NCI-H1417 treated with DMSO at 0.1 percent for 48 hours (cell line): ENCODE results near the gene PDCD1.
"Not testable (repeated sequence)": the region's sequence is repeated elsewhere in the genome, so short reads cannot be mapped to it uniquely, and the experiment has no call there.

Experiments used
- DNase-seq: peaks from one replicate; lab custom pipeline; 2025; lab: John Stamatoyannopoulos, UW

Gene PDCD1

DNA sequence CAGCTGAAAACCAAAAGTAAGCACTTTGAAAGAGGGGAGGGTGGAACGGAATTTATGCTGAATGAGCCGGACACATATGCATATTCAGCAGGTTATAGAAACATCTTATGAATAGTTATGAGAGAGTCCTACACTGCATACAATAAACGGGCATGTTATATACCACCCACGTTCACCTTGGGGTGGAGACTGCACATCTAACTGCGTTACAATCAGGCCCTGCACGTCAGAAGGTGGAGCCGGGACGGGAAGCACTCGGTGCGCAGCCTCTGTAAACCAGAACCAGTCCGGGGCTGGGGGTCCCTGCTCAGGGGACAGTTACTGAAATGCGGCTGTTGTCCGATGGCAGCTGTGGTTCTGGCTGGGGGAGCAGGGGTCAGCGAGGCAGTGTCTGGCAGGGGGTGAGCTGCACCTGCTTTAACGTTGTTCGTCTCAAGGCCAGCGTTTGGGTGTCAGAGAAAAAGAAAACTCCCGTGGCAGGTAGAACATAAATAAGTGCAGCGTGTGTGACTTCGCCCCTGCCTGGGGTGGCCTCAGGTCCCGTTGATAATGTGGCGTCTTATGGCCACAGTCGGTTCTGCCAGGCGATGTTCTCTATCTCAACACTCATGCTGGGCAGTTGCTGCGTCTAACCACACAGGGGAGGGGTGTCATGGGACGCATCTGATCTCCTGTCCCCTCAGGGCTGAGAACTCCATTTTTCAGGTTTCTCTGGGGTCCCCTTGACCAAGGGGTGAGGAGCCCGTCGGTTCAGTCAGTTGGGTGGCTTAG is 24.8 kb downstream of the PDCD1 start:
- not testable (repeated sequence) for DNase-seq

DNA sequence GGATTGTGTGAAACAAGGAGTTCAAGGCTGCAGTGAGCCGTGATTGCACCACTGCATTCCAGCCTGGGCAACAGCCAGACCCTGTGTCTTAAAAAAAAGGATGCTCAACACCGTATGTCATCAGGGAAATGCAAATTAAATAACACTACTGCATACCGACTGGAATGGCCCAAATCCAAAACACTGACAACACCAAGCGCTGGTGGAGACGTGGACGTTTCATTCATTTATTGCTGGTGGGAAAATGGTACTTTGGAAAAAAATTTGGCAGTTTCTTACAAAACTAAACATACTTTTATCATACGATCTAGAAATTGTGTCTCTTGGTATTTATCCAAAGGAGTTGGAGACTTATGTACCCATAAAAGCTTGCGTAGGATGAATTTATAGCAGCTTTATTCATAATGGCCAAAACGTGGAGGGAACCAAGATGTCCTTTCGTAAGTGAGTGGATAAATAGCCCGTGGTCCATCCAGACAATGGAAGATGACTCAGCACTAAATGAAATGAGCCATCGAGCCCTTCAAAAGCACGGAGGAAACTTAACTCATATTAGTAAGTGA is 25.5 kb downstream of the PDCD1 start:
- DNase-seq: no peak

DNA sequence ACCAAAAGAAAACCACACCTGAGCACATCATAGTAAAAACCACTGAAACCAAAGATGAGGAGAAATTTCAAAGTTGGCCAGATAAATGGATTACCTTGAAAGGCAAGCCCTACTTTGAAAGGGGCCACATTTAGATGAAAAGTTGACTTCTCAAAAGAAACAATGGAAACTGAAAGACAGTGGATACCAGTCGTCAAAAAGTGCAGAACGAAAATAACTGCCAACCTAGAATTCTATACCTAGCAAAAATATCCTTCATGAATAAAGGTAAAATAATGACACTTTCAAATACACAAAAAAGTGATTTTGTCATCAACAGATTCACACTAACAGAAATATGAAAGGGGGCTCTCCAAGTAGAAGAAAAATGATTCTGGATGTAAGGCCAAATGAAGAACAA is 31.3 kb downstream of the PDCD1 start:
- no peak for DNase-seq

DNA sequence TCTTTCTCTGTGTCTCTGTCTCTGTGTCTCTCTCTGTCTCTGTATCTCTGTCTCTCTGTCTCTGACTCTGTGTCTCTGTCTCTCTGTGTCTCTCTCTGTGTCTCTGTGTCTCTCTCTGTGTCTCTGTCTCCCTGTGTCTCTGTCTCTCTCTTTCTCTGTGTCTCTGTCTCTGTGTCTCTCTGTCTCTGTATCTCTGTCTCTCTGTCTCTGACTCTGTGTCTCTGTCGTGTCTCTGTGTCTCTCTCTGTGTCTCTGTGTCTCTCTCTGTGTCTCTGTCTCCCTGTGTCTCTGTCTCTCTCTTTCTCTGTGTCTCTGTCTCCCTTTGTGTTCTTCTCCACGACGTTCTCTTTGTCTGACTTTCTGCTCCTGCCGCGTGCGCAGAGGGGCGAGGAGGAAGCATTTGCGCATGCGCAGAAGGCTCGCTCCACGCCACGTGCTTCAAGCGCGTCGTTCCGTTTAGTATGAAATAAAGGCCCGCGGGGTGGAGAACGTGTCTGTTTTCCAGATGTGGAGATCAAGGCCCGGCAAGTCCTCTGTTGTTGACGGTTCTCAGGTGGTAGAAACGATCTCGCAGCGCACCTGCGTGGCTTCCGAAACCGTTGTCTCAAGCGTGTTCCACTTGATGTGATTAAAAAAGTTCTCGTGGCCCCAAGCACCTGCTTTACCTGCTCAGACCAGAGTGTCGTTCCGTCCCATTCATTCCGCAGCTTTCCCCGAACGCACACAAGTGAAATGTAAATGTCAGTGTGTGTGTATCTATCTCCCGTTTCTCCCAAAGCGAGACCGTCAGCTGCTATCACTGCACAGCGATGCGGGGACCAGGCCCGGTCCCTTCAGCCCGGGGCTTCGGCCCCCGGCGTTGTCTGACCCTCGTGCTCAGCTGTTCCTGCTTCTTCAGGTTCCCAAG is 34.9 kb downstream of the PDCD1 start:
- DNase-seq: not testable (repeated sequence)

DNA sequence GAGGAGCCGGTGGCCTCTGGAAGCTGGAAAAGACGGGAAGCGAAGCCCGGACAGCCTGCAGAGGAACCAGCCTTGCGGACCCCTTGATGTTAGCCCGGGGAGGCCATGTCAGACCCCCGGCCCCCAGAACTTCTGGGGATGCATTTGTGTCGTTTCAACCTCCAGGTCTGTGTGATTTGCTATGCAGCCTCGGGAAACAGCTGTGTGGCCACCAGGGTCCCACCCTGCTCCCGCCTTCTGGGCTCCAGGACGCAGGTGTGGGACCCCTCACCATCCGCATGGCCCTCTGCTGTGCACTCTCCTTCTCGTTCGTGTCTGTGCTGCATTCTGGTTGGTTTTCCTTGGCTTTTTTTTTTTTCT is 36.5 kb downstream of the PDCD1 start:
- no peak for DNase-seq

DNA sequence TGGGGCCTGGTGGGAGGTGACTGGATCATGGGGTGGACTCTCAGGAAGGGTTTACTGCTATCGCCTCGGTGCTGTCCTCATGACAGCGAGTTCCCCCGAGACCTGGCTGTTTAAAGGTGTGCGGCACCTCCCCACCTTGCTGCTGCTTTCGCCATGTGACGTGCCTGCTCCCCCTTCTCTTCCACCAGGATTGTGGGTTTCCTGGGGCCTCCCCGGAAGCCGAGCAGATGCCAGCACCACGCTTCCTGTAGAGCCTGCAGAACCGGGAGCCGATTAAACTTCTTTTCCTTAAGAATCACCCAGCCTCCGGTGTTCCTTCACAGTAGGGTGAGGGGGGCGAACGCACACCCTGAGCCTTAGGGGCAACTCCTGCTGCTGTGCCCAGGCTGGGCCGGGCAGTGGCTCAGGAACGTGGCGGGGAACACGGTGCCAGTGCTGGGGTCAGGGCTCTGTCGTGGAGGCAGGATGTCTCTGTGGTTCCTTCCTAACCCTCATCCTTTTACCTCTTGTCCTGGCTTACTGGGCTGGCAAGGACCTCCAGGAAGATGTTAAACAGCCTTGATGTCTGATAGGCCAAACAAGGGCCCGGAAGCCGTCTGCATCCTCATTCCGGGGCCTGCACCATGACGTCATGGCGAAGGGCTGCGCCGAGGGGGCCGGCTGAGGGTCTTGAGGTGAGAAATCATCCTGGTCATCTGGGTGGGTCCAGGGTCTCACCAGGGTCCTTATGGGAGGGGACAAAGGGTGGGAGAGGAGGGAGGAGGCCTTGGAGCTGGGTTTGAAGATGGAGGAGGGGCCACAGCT is 37.0 kb downstream of the PDCD1 start:
- DNase-seq: no peak

DNA sequence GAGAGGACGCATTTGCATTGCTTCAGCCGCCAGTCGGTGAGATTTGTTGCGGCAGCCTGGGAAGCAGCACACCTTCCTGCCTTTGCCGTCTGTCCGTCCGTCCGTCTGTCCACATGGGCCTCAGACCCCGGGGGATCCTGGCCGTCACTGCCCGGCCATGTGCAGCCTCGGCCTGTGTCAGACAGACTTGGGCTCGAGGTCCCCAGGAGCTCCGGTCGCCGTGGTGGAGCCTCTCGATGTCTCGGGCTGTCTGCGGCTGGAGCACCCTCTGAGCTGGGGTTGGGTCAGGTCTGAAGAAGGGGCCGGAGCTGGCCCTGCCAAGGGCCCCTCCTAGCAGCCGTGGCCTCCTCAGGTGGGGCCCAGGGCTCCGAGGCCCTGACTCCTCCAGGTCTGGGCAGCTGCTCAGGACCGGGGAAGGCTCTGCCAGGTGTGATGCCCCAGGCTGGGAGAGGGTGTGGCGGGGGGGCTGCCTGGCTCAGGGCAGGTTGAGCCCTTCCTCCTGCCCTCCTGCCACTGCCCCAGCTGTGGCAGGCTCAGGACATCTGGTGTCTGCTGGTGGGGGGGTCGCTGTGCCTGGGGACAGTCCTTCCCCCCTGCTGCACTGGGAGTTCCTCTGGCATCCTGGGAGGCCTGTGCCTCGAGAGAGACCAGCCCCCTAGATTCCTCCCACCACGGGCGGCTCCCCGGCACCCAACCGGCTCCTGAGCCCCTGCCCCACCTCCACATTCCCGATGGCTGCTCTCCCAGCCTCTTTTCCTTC is 37.9 kb downstream of the PDCD1 start:
- no peak for DNase-seq

DNA sequence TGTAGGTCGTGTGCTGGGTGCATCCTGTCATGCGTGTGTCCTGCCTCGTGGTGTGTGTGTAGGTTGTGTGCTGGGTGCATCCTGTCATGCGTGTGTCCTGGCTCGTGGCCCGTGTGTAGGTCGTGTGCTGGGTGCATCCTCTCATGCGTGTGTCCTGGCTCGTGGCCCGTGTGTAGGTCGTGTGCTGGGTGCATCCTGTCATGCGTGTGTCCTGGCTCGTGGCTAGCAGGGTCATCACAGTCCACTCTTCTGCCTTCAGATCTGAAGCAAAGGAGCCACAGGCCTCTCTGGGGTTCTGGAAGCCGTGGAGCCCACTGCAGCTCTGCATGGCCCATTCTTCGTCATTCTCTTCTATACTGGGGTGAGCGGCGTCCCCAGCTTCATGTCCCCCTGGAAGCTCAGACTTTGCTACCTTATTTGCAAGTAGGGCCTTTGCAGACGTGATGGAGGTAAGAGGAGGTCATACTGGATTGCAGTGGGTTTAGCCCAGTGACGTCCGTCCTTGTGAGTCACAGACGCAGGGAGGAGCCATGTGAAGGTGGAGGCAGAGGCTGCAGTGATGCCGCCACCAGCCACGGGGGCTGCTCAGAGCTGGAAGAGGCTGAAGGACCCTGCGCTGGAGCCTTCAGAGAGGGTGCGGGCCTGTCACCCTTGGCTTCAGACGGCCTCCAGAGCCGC is 38.6 kb downstream of the PDCD1 start:
- not testable (repeated sequence) for DNase-seq

DNA sequence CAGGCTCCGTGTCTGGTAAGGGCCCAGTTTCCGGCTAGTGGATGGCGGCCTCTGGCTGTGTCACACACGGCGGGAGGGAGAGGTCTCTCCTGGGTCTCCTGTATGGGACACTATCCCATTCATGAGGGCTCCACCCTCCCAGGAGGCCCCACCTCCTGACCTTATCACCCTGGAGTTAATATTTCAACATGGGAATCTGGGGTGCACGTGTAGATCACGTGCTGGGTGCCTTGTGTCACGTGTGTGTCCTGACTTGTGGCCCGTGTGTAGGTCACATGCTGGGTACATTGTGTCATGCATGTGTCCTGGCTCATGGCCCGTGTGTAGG is 39.8 kb downstream of the PDCD1 start:
- DNase-seq: no peak

DNA sequence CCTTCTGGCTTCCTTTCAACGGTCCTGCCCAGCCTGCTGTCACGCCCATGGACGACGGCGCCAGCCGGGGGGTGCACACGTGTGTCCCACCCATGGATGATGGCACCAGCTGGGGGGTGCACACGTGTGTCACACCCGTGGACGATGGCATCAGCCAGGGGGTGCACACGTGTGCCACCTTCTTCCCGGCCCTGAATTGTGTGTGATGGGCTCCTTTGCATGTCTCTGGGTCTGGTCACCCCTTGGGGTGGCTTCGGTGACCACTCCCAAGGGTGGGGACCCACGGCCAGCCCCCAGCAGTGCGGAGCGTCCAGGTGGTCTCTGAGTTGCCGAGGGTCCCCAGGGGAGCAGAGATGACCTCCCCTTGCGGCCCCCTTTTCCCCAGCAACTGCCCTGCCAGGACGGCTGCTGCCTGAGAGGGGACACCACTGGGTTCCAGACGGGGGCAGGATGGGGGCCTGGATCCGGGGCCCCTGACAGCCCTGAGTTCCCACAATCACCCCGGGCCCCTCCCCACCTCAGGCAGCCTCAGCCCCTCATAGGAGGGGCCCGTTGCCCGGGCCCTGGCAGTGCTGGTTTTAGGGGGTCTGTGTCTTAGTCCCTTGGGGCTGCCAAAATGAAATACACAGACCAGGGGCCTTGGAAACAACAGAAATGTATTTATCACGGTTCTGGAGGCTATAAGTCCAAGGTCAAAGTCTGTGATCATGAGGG is 40.3 kb downstream of the PDCD1 start:
- no peak for DNase-seq

DNA sequence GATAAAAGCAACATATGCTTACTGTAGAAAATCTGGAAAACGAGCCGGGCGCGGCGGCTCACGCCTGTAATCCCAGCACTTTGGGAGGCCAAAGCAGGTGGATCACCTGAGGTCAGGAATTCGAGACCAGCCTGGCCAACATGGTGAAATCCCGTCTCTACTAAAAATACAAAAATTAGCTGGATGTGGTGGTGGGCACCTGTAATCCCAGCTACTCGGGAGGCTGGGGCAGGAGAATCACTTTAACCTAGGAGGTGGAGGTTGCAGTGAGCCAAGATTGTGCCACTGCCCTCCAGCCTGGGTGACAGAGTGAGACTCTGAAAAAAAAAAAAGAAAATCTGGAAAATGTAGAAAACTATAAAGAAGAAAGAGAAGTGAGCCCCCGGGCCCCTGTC is 40.9 kb downstream of the PDCD1 start:
- DNase-seq: not testable (repeated sequence)

DNA sequence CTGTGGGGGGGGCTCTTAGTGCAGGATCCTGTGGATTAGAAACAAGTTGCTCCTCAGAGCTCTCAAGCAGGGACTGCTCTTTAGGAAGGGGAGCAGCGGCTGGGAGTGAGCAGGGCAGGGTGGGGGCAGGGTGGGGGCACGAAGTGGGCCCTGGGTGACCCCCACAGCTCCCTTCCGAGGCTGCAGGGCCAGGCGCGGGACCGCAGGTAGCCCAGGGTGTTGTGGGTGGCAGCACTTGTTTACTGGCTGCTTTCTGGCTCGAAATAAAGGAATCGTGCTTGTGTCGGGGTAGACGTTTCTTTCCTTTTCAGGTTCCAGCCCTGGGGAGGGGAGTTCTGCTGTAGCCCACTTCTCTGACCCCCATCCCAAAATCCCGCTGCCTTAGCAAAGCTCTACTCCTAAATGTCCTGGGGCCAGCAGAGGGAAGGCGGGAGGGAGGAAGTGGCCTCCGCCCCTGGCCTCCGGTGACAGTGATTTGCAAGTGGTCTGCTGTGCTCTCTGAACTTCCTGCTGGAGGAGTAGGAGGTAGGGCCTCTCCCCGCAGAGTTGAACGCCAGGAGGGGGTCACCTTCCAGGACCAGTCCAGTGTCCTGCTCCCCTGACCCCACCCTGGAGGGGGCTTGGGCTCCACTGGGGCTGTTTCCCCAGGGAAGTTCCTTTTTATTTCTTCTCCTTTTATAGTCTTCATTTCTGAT is 41.4 kb downstream of the PDCD1 start:
- no peak for DNase-seq

DNA sequence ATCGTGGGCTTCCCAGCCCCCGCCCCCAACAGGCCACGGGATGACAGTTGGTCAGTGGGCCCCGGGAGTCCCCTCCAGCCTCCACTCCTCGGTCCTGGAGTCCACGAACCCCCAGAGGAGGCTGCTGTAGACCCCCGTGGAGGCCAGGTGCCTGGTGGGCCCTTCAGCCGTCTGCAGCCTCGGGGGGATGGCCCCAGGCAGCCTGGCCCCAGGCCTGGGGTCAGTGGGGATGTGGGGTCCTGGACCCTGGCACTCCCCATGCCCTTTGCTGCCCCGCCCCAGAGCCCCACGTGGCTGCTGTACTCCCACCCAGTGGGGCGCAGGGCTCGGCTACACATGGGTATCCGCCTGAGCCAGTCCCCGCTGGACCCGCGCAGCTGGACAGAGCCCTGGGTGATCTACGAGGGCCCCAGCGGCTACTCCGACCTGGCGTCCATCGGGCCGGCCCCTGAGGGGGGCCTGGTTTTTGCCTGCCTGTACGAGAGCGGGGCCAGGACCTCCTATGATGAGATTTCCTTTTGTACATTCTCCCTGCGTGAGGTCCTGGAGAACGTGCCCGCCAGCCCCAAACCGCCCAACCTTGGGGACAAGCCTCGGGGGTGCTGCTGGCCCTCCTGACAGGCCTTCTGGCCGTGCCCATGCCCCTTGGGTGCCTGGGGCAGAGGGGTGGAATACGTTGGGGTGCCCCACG is 42.1 kb downstream of the PDCD1 start:
- no peak for DNase-seq

DNA sequence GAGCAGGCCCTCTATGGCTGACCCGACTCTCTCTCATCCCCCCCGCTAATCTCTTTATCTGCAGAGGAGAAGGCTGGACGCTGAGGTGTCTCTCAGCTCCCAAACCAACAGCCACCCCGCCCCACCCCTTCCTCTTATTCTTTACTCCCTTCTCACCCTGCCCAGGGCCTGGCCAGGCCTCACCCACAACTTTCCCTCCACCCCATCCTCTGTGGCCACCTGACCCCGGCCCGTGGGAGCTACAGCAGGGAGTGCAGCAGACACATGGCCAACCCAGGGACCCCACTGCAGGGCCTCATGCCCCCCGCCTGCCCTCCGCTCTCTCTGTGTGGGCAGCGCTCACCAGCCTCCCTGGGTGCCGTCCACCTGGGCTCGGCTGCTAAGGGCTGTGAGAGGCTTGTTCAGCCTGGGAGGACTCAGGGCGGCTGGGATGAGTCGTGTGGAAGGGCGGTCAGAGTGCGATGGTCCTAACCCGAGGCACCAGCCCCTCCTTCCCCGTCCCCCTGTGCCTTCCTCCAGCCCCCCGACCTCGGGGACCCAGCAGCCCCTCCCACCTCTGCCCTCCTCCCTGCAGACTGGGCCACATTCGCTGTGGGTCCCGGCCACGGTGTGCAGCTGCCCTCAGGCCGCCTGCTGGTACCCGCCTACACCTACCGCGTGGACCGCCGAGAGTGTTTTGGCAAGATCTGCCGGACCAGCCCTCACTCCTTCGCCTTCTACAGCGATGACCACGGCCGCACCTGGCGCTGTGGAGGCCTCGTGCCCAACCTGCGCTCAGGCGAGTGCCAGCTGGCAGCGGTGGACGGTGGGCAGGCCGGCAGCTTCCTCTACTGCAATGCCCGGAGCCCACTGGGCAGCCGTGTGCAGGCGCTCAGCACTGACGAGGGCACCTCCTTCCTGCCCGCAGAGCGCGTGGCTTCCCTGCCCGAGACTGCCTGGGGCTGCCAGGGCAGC is 42.9 kb downstream of the PDCD1 start:
- DNase-seq: no peak

DNA sequence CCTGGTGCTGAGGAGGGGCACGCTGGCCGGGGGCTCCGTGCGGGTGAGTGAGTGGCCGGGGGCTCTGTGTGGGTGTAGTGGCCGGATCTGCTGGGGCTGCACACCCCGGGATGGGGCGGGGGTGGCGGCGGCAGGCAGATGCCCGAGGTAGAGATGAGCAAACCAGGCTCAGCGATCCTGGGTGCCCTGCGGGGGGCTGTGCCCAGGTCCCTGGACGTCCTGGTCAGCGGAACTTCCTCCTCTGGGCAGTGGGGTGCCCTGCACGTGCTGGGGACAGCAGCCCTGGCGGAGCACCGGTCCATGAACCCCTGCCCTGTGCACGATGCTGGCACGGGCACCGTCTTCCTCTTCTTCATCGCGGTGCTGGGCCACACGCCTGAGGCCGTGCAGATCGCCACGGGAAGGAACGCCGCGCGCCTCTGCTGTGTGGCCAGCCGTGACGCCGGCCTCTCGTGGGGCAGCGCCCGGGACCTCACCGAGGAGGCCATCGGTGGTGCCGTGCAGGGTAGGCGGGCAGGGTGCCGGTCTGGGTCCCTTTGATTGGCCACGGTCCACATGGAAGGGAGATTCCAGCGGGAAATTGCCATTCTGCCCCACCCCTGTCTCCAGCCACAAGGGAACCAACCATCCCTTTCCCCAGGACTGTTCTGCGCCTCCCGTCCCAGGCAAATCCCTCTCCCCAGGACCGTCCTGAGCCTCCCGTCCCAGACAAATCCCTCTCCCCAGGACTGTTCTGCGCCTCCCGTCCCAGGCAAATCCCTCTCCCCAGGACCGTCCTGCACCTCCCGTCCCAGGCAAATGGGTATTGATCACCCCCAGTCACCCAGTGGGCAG is 43.8 kb downstream of the PDCD1 start:
- no peak for DNase-seq

DNA sequence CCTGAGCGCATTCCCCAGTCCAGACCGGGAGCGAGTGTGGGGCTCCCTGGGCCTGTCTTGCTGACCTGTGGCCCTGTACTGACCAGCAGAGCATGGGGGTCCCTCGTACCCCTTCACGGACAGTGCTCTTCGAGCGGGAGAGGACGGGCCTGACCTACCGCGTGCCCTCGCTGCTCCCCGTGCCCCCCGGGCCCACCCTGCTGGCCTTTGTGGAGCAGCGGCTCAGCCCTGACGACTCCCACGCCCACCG is 44.4 kb downstream of the PDCD1 start:
- DNase-seq: no peak

DNA sequence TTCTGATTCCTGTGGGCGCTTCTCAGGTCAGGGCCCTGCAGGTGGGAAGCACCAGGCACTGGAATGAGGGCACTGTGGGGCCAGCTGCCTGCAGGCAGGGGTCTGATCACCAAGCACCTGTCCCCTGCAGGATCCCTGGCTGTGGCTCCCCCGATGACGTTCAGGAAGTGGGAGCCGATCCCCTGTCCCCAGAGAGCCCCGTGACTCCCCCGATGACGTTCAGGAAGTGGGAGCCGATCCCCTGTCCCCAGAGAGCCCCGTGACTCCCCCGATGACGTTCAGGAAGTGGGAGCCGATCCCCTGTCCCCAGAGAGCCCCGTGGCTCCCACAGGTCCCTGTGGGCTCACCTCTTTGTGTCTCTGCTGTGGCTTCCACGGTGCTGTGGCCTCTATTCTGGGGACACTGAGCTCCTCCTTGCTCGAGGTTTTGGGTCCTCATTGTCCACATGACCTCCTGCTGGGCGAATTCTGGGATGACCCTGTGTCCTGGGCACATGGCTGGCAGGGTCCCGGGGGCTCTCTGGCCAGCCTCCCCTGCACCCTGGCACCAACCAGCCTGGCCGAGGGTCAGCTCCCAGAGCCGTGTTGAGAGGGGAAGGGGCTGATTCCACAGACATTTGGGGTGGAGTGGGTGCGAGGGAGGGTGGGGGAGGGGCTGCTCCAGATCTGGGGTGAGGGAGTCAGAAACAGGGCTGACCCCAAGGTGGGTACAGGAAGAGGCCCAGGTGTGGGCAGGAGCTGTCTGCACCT is 44.9 kb downstream of the PDCD1 start:
- DNase-seq: no peak
